Thyroid gland (tissue), 4 donors: ENCODE measurements around the gene VPS26A.

Experiments used
- CTCF ChIP-seq, 6 experiments: fragments of 200-600 bp in 3 of 6; fragments of 450-650 bp in 3 of 6; sonication (generic) in 3 of 6; IDR thresholded peaks; one replicate each; pipeline ENCODE4 v1.5.1; 2016 to 2019; ENCODE audit warnings: antibody characterized with exemption in 6 of 6, mild to moderate bottlenecking in 2 of 6, inconsistent platforms in 1 of 6, moderate library complexity in 1 of 6
- POLR2A ChIP-seq, 2 donors: fragments of 450-650 bp; IDR thresholded peaks; one replicate each; pipeline ENCODE4 v1.6.1; 2017; ENCODE audit warnings: antibody characterized with exemption in 2 of 2, mild to moderate bottlenecking in 2 of 2, moderate library complexity in 1 of 2

DNA sequence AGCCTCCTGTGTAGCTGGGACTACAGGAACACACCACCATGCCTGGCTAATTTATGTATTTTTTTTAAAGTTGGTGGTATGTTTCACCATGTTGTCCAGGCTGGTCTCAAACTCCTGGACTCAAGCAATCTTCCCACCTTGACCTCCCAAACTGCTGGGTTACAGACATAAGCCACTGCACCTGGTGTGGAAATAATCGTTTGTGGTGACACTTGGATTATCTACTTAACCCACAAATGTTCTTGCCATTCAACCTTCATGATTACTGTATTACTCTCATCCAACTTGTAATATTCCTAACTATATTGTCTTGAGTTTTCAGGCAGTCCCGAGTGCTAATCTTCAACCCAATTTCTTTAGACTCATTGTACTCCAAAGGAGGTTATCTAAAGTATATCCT, 45.7 kb upstream of the VPS26A start:
- TF ChIP-seq CTCF (IDR thresholded peaks at IDR 0.05) (no peak), POLR2A (IDR thresholded peaks at IDR 0.05) (no peak)
